ENCODE results near the gene CTNNA2.

Gene CTNNA2

DNA sequence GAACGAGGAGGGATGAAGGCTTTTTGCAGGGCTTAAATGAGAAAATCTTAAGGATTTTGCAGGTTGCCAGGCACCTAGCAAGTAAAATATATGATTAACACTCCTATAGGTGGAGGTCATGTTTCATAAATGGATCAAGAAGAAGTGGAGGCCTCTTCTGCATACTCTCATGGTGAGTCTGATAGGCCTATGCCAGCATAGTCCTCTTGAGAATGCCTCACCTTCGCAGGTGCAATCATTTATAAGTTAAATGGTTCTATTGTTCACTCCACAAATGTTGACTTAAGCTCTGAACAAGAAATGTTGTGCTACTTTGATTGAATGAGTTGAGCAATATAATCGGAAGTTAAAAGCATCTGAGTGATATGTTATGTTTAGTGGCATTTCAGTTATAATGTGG lies 779.6 kb downstream of the CTNNA2 start:
- DNase-seq (ENCODE audit: low read depth), result no peak

DNA sequence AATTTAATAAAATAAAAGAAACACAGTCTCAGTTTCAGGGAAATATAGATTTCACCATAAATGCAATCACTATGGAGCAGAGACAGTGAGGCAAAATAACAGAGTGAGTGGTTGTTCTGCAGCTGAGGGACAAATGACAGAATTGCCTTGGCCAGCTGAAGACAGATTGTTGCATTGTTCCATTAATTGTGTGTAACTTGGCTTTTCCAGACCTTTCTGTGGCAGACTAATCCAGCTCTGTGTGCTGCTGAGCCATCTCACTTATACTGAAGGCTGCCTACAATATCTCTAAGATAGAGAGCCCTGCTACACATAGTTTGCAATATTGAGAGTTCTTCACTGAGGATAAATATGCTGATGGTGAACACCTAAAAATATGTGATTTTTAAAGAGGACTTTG lies 780.2 kb downstream of the CTNNA2 start:
- DNase-seq (ENCODE audit: low read depth), result no peak

DNA sequence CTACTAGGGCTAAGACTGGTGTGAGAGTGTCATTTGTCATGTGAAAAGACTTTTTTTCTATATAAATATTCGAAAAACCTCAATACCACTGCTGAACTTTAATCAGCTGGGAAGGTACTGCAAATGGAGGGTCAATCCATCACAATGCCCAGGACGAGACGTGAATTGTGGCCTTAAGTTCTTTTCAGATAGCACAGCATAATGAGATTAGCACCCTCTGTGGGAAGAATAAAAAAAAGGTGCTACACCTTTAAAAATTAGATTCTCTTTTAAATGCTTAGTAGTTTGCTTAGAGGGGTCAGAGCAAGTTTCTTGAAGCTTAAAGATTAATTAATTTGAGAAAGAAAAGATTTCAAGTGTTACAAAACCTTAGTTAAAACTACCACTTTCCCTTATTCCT lies 786.1 kb downstream of the CTNNA2 start:
- no peak for DNase-seq (ENCODE audit: low read depth)

DNA sequence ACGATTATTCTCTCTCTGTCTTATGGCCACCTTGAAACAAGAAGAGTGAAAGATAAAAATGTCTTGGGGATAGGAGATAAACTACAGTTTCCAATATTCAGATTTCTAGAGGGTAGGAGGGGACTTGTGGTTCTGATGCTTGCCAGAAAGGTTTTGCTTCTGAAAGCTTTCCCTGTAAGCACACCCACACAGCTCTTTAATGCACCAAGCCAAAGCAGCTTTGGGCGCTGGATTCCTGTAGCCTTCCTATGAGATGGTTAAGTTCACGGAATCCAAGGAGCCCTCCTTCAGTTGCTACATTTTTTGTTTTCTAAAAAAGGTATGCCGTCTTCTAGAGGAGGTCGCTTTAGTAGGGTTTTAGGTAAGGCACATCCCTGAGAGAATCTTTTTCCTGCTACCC lies 786.8 kb downstream of the CTNNA2 start:
- no peak for DNase-seq (ENCODE audit: low read depth)

DNA sequence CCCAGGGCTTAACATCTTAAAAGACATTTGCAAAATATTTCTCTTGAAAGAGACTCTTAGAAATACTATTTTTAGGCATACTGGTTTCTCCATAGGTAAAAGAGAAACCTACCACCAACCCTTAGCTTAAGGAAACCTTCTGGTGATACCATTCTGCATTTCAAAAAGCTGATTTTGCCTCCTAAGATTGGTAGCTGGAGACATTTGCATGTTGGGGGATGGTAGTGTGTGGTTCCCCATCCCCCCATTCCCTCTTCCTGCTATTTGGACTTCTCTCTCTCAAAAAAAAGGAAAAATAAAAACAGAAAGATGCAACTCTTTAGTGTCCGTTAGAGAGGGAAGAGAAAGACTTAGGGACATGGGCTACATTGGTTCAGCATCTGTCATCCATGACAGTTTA lies 787.5 kb downstream of the CTNNA2 start:
- DNase-seq (ENCODE audit: low read depth), result no peak

DNA sequence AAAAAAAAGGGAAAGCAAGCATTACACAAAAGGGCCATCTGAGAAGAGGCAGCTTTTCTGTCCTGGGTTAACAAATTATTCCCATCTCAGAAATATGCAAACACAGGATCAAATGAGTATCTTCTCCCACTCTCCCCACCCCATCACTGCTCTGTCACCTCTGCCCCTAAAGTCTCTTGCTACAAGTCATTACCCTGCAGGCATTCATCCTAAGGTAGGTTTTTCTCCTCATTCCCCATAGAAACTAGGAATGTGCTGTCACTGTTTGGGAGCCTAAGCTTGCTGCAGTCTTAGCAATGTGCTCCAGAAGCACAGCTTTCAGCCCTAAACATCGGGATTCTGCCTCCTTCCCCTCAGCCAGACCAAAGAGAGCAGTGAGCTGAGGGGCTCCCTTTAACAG lies 788.1 kb downstream of the CTNNA2 start:
- DNase-seq (ENCODE audit: low read depth), result no peak

DNA sequence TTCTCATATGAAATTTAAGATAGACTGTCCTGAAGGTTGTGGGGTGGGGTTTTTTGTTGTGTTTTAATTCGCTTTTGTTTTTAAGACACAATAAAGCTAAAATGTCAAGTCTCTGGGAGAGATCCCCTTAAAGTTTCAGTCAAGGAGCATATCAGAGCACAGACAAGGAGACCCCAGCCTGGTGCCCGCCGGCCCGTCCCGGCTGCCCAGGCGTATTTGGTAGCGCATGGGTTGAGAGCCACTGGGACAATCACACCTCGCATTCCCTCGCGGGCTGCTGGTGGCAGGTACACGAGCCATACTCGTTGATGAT lies 789.1 kb downstream of the CTNNA2 start:
- no peak for DNase-seq (ENCODE audit: low read depth)

DNA sequence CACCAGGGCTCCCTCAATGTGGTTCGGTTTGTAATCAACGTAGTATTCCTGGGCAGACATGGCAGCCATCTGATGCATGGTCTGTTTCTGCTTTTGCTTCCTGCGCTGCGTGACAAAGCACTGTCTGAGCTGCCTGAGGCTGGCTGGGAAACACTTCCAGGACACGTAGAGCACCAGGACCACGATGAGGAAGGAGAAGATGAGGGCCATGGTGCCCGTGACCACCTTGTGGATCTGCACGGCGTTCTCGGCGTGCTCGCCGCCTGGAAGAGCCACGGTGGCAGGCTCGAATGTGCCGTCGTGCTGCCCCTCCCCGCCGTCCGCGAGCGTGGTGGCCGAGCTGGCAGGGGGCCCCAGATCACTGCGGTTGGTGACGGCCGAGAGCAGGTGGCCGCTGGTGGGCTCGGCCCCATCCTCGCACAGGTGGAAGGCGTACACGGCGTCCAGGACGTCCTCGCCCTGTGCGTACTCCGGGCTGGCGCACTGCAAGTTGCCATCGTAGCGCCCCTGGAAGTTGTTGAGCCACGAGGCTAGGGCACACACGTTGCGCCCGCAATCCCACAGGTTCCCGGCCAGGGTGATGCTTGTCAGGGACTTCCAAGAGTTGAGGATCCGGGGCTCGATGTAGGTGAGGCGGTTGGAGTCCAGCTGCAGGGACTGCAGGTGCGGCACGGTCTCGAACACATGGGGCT lies 789.6 kb downstream of the CTNNA2 start:
- no peak for DNase-seq (ENCODE audit: low read depth)

DNA sequence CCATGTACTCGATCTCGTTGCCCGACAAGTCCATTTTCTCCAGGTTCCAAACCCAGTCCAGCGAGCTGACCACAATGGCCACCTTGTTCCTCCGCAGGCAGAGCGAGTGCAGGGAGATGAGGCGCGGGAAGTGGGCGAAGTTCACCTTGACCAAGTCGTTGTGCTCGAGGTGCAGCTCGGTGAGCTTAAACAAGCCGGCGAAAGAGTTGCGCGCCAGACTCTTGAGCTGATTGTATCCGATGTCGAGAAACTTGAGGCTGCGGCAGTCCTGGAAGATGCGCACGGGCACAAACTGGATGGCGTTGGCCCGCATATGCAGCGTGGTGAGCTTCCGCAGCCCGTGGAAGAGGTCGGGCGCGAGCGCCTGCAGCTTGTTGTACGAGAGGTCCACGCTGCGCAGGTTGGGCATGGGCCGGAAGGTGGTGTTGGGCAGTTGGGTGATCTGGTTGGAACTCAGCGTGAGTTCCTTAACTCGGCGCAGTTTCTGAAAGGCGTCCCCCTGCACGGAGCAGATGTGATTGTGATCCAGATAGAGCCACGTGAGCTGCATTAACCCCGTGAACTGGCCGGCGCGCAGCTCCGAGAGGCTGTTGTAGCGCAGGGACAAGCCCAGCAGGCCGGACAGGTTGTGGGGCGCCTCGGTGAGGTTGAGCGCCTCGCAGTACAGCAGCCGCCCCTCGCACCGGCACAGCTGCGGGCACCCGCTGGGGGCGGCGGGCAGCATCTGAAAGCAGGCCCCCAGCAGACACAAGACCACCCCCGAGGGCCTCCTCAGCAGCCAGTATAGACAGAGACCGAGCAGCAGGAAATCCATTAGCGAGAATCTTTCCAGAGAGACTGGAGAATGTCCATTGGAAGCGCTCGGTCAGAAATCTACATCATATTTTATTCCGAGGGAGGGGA lies 790.4 kb downstream of the CTNNA2 start:
- DNase-seq (ENCODE audit: low read depth), result no peak

DNA sequence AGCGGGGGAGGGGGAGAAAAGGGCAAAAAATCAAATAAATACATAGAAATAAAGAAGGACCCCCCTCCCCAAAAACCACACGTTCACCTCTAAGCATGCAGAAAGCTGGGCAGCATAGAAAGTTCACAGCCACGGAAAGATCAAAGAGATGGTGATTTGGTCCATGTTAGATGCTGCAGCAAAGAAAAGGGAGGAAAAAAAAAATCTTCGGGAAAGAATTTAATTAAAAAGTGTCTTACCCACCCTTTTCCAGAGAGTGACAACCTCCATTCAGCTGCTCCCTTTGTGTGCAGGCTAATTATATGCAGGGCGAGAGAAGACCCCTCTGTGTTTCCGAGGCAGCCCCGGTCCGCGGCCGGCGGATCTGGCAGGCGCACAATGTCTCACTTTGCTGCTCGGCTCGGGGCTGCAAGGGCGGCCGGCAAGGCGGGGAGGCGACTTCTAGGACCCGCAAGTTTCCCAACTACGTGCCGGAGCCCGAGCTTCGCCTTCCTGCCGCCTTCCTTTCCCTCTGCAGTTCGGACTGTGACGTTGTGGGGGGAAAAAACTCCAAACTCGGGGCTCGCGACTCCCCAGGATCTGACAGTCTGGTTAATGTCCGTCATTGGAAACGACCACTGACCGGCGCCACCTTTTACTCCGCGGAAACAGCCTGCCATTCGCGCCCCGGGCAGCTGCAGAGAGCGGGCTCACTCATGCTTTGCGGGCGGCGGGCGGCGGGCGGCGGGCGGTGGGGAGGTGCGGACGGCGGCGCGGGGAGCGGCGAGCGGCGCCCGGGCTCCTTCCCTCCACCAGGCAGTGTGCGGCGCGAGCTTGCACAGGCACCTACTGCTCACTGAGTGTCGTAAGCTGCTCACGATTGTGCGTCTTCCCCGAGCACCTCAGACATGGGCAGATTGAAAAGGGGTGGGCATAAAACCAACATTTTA lies 791.3 kb downstream of the CTNNA2 start, which contains the start of gene LRRTM1:
TSS of gene LRRTM1 (minus strand) at position 844 of the 929 bp plus-strand sequence. CDS start 933 bp downstream, outside the sequence.
- no peak for DNase-seq (ENCODE audit: low read depth)

DNA sequence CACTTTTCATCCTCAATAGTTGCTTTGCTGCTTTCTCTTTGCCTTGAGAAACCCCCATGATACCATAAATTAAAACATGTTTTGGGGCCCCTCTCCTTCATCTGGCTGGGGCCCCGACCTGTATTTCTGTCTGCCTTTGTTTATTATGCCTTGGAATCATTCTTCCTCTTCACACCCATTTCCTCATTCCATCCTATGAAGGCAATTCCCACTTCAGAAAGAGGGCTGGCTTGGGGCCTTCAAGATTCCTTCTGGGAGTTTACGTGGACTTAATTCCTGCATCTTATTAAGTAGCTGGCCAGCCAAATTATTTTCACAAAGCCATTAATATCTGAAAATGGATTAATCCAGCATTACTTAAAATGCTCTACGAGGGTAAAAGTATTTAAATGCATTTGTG lies 798.5 kb downstream of the CTNNA2 start:
- DNase-seq (ENCODE audit: low read depth), result no peak

DNA sequence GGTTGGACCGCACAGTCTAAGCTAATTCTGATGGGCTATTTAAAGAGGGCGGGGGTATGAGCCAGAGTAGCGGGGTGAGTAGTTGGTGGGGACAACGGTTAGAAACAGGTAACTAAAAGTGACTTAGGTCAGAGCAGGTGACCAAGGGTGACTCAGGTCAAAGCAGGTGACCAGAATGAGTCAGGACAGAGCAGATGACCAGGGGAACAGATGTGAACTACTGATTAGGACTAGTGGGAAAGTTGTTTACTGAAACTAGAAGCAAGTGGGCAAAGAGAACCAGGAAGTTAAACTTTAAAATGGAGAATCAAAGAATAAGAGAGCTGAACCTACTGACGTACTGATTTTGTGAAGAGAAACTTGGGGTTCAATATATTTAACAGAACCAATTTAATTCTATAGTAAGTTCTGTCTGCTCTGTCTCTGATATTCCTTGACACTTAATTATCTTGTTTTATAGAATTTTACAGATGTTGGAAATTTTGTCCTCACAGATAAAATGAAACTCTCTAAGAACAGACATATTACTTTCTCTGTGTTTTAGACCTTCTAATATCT lies 799.5 kb downstream of the CTNNA2 start:
- no peak for DNase-seq (ENCODE audit: low read depth)

DNA sequence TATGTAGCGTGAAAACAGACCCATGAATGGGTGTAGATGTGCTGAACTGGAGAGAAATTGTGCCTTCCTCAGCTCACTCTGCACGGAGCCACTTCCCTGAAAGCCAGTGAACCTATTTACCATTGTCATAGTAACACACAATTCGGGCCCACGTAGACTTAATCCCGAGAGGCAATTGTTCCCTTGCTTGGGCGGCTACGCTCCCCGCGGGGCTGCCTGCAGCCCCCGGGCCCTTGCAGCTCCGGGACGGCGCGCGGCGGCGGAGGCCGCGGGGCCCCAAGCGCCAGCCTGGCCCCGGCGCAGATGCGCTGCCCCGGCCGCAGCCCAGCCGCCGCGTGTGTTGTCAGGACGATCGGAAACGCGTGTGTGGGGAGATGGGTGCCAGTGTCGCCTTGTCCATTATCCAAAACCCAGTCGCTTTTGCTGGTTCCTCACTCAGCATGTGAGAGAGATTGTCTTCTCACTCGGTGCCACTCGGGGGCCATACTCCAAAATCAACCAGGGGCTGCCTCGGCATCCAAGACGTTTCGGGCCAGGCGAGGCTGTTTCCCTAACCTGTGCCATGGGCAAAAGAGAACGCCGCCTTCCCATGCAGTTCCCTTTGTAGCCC lies 809.6 kb downstream of the CTNNA2 start:
- no peak for DNase-seq (ENCODE audit: low read depth)

DNA sequence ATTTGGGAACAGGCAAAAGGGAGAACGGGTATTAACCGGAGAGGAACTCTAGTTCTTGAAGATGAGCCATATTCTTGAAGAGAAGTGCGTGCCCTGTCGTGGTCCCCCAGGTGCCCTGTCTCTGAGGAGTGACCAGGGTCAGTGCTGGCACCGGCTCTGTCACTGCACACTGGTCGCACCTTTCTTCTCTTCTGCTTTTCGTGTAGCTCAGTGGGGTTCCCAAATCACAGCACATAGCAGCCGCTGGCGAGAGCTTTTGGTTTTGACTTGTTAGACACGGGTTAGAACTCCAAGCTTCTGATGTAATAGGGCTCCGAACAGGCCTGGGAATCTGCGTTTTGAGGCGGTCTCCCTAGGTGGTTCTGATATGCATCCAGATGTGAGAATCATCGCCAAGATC lies 810.1 kb downstream of the CTNNA2 start:
- no peak for DNase-seq (ENCODE audit: low read depth)

DNA sequence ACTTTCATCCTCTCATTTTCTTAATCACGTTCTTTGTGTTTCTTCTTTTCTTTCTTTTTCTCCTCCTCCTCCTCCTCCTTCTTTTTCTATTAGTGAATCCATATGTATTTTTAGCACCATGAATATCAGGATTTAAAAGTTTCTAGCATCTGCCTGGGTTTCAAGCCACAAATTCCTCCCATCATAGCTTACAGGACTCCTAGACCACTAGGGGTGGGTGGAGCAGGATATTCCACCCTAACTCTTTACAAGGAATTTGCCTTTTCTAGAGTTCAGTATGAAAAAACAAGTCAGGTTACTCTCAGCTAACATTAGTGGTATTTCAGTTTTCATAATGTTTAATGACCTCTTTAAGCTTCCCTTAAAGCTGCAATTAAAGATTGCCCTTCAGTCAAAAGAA lies 810.8 kb downstream of the CTNNA2 start:
- no peak for DNase-seq (ENCODE audit: low read depth)

DNA sequence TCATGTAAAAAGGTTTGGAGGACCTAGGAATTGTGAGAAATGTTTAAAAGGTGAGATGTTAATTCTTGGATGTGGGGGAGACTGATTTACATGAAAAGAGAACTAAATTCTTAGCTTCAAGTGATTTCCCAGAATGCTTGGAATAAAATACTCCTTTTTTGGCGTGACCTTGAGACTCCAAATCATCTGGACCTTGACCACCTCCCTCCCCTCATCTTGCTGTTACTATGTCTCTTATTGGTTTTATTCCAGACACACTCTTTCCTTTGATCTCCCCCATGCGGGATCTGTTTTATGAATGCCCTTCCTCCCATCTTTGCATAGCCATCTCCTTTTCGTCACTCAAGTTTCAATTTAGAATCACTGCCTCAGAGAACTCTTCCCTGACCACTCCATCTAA lies 811.7 kb downstream of the CTNNA2 start:
- DNase-seq (ENCODE audit: low read depth), result no peak

DNA sequence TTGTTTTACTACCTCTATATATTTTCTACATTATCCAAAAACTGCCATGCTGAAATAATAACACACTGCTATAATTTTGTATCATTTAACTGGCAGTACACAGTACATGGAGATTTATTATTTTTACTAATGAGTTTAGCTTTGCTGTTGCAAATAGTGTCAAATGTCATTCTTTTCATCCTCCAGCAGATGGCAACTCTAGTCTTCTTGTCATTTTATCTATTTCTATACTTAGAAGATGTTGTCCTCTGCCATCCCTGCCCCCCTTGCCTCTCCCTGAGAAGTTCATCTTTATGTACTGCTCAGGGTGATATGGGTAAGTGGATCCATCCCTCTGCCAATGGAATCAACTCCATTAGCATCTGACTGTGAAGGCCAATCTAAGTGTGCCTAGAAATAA lies 813.4 kb downstream of the CTNNA2 start:
- no peak for DNase-seq (ENCODE audit: low read depth)

DNA sequence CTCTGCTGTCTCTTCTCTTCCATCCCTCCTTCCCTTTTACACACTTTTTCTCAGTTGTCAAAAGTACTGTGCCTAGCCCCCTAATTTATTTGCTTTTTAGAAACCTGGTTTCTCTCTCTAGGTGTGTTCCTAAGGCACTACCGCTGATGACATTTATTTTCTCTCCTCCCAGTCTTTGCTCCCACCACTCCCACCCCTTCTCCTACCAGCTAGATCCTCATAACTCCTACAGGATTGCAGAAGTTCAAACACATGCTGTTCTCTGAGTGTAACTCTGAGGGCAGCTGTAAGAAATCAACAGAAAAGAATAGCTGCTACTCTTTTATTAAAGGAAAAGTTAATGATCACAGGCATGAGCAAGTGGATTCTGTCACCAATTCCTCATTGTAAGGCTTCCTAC lies 814.0 kb downstream of the CTNNA2 start:
- no peak for DNase-seq (ENCODE audit: low read depth)

DNA sequence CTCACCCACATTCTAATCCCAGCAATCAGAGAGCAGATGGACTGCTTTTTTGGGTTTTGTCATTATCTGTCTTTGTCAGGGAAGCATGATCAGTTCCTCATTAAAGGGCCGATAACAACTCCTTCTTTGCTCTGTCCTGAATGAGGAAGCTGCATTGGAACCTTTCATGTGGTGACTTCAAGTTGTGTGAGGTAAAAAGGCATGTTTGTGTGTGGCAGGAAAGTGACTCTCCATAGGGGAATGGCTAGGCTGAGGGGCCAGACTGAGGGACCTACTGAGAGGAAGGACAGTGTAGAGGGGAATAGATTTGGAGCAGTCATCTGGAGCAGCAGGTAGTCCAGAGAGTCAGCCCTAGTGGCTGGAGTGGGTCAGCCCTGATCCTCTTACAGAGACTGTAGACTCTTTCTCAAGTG lies 815.3 kb downstream of the CTNNA2 start:
- no peak for DNase-seq (ENCODE audit: low read depth)

DNA sequence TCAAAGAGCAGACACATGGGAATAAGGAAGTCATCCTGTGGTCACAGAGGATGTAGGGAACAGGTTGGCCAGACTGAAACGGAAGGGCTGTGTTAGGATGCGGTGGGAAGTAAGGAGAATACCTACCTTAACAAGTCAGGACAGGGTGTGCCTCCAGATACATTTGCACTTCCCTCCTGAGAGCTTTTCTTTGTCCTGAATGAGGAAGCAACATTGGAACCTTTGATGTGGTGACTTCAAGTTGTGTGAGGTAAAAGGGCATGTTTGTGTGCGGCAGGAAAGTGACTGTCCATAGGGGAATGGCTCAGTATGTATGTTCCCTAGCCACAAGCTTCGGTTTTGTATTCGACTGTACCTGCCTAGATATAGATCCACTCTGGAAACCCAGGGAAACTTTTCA lies 816.6 kb downstream of the CTNNA2 start:
- DNase-seq (ENCODE audit: low read depth), result no peak

DNA sequence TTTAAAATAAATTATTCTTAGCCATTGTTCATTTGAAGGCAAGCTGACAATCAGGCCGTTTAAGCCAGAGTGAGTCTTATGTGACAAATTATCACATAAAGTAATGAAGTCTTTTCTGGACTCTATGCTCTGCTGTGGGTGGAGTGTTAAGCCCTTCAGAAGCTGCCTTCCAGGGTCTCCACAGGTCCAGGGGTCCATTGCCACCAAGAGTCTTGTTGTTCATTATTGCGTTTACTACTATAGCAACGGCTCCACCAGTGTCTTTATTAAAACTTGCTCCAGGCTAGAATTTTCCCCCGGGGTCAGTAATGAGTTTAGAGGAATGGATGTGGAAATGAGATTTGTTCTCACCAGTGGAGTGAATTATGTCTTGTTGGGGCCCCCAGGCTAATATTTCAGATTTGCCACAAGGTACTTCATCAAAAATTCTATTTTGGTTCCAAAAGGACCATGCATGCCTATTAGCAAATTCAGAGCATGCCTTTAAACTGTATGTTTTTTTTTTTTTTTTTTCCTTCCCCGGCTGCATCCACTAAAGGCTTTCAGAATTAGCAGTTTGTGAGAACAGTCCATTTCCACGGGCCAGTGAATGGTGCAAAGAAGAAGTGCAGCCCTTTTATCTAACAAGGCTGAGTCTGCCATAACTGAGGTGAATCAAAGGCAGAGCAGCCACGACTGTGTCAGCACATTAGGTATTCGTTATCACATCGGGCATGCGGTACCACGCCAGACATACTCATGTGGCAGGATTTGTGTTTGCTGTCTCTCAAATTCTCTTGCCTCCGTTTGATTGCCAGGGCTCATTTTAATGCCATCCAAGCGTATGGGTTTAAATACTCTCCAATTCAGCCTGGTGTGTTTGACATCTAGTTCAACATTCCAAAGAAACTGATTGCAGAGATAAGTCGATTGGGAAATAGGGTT lies 817.9 kb downstream of the CTNNA2 start:
- DNase-seq (ENCODE audit: low read depth), result no peak

All from stimulated activated CD8-positive, alpha-beta memory T cell treated with anti-CD3 and anti-CD28 coated beads, Interleukin-7, amount 100 ng/mL, for 24 hours (primary cell).